ENCODE measurements around the gene PPP1R14B.

DNA sequence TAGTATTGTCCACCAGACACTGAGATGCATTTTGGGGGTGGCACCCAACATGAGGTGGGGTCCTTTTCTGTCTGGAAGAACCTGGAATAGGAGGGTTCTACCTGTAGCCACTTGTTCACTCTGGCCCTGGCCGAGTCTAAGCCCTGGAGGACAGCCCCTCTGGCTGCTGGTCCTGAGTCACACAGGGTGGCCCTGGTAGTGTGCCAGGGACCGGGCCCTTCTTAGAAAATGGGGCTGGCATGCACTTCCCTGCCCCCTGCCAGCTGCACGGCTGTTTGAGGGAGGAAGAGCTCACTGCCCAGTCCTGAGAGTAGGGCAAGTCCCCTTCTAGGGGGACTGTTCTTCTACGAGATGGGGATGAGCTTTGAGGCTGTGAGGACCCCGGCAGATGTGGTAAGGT lies 6.7 kb upstream of the PPP1R14B start:
- TF ChIP-seq POLR2A (IDR thresholded peaks at IDR 0.05), result no peak
- TF ChIP-seq, protein P1, sequence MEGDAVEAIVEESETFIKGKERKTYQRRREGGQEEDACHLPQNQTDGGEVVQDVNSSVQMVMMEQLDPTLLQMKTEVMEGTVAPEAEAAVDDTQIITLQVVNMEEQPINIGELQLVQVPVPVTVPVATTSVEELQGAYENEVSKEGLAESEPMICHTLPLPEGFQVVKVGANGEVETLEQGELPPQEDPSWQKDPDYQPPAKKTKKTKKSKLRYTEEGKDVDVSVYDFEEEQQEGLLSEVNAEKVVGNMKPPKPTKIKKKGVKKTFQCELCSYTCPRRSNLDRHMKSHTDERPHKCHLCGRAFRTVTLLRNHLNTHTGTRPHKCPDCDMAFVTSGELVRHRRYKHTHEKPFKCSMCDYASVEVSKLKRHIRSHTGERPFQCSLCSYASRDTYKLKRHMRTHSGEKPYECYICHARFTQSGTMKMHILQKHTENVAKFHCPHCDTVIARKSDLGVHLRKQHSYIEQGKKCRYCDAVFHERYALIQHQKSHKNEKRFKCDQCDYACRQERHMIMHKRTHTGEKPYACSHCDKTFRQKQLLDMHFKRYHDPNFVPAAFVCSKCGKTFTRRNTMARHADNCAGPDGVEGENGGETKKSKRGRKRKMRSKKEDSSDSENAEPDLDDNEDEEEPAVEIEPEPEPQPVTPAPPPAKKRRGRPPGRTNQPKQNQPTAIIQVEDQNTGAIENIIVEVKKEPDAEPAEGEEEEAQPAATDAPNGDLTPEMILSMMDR (IDR thresholded peaks at IDR 0.05), result no peak

All from Peyer's patch (tissue), 4 donors.